Vagina (tissue), 2 donors: ENCODE results near the gene KLF6. TPM values are rescaled to one million over a fixed set of nuclear protein-coding genes. Genes with fewer than 3 reads are reported as not detected.

Experiments used
- DNase-seq, 2 donors: peaks; one replicate each; pipeline ENCODE4 v3.0.0-alpha.2; 2017; ENCODE audit errors: extremely low spot score in 2 of 2
- H3K27ac ChIP-seq: fragments of 200-600 bp; sonication (generic); one replicate; pipeline ENCODE4 v1.5.1; 2019
- H3K27me3 ChIP-seq: fragments of 200-600 bp; sonication (generic); one replicate; pipeline ENCODE4 v1.5.1; 2019
- H3K36me3 ChIP-seq, 2 donors: fragments of 200-600 bp; sonication (generic); one replicate each; pipeline ENCODE4 v1.5.1; 2017 to 2019
- H3K4me1 ChIP-seq: fragments of 200-600 bp; sonication (generic); one replicate; pipeline ENCODE4 v1.5.1; 2019
- H3K4me3 ChIP-seq, 2 donors: fragments of 200-600 bp; sonication (generic); 1 replicate in 1 of 2; 2 replicates in 1 of 2; pipeline ENCODE4 v1.5.1; 2016 to 2019
- H3K9me3 ChIP-seq: fragments of 200-600 bp; sonication (generic); one replicate; pipeline ENCODE4 v1.5.1; 2019
- POLR2A ChIP-seq, 2 donors: fragments of 450-650 bp; IDR thresholded peaks; one replicate each; pipeline ENCODE4 v1.6.1; 2017; ENCODE audit warnings: antibody characterized with exemption in 2 of 2, mild to moderate bottlenecking in 2 of 2, moderate library complexity in 2 of 2
- POLR2AphosphoS5 ChIP-seq, 2 donors: sonication (generic); formaldehyde crosslinking; IDR thresholded peaks; one replicate each; pipeline ENCODE4 v1.9.0; 2017; ENCODE audit warnings: antibody characterized with exemption in 2 of 2, mild to moderate bottlenecking in 2 of 2, low read depth in 1 of 2; ENCODE audit not compliant: insufficient read depth in 1 of 2
- intact Hi-C: fragments of 100-400 bp; cut with DNase I; formaldehyde crosslinking; loops from one replicate; pipeline ENCODE4 v1.15.1; 2023
- total RNA-seq: library from RNA; depleted of rRNA; stranded (reverse); fragments of >200 nt; gene quantifications from one replicate; pipeline ENCODE4 v1.2.3, GENCODE V29; 2016
- TF ChIP-seq, protein P1 (sequence below), 3 experiments: fragments of 450-650 bp in 2 of 3; fragments of 200-600 bp in 1 of 3; sonication (generic) in 1 of 3; IDR thresholded peaks; one replicate each; pipeline ENCODE4 v1.5.1; 2017 to 2019; ENCODE audit warnings: antibody characterized with exemption in 3 of 3, mild to moderate bottlenecking in 2 of 3, moderate library complexity in 2 of 3

Gene KLF6
- total RNA-seq, 1 donor from 2014 or later = 145 TPM

DNA sequence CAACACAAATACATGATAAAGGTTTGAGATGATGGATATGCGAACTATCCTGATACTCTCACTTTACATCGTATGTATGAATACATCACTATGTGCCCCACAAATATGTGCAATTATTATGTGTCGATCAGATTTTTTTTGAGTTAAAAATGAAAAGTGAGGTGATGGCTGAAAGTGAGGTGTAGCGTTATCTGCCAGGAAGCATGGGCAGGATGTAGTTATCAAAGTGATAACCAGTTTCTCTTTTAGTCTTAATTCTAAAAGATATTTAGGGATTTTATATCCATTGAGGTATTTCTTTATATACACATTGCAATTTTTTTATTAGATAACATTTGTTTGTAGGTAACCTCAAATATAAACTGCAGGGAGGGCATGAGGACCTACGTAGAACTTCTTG, 15.6 kb upstream of the KLF6 start:
- no peak for TF ChIP-seq POLR2A (IDR thresholded peaks at IDR 0.05)
- TF ChIP-seq, protein P1, sequence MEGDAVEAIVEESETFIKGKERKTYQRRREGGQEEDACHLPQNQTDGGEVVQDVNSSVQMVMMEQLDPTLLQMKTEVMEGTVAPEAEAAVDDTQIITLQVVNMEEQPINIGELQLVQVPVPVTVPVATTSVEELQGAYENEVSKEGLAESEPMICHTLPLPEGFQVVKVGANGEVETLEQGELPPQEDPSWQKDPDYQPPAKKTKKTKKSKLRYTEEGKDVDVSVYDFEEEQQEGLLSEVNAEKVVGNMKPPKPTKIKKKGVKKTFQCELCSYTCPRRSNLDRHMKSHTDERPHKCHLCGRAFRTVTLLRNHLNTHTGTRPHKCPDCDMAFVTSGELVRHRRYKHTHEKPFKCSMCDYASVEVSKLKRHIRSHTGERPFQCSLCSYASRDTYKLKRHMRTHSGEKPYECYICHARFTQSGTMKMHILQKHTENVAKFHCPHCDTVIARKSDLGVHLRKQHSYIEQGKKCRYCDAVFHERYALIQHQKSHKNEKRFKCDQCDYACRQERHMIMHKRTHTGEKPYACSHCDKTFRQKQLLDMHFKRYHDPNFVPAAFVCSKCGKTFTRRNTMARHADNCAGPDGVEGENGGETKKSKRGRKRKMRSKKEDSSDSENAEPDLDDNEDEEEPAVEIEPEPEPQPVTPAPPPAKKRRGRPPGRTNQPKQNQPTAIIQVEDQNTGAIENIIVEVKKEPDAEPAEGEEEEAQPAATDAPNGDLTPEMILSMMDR (IDR thresholded peaks at IDR 0.05) = no peak
- TF ChIP-seq POLR2AphosphoS5 (IDR thresholded peaks at IDR 0.05; ENCODE audit: insufficient read depth in 1 of 2, low read depth in 1 of 2) = no peak
- H3K27ac ChIP-seq = no peak overlapping the region
- peaks cover 23% of the 10 kb centered on the region for H3K4me1 ChIP-seq
- no peak for DNase-seq
- H3K4me3 ChIP-seq = no peak overlapping the region
- H3K9me3 ChIP-seq = no peaks in the 10 kb centered on the region
- intact Hi-C loops = no loop called here
- H3K27me3 ChIP-seq = no peaks in the 10 kb centered on the region
- H3K36me3 ChIP-seq = no peaks in the 10 kb centered on the region

DNA sequence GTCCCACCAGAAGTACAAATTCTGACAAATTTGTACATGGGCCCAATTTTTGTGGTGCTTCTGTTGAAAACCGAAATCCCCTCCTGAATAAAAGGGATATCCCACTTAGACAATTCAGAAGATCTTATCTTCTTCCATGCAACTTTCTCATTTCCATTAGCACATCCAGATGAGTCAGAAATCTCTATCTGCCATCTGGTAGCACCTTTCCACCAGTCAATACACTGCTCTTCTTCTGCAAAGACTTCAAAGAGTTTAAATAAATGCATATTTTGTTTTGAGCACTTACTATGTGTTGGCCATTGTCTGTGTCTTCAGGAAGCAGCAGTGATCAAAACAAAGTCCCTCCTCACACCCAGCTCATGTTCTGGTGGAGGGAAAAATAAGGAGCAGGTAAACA, 12.7 kb upstream of the KLF6 start:
- Histone ChIP-seq H3K27me3 (no peaks in the 10 kb centered on the region), H3K36me3 (no peaks in the 10 kb centered on the region), H3K27ac (no peak overlapping the region), H3K4me3 (no peak overlapping the region), H3K4me1 (peaks cover 7% of the 10 kb centered on the region), H3K9me3 (no peaks in the 10 kb centered on the region)
- TF ChIP-seq POLR2A (IDR thresholded peaks at IDR 0.05) = no peak
- TF ChIP-seq, protein P1 (IDR thresholded peaks at IDR 0.05) = no peak
- no peak for TF ChIP-seq POLR2AphosphoS5 (IDR thresholded peaks at IDR 0.05; ENCODE audit: insufficient read depth in 1 of 2, low read depth in 1 of 2)
- intact Hi-C loops = no loop called here
- DNase-seq = no peak

DNA sequence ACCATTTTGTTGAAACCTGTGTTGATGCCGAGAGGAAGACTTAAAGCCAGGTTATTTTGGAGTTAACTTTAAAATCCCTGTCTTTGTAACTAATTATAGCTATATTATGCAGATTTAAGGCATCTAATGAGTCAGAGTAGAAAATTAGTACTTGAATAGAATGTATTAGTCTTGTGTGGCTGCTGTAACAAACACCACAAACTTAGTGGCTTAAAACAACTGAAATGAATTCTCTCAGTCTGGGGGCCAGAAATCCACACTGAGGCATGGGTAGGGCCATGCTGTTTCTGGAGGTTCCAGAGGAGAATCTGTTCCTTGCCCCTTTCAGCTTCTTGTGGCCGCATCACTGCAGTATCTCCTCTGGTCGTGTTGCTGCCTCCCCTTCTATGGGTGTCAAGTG, 8.5 kb upstream of the KLF6 start:
- H3K27ac ChIP-seq = no peak overlapping the region
- intact Hi-C loops = no loop called here
- TF ChIP-seq POLR2AphosphoS5 (IDR thresholded peaks at IDR 0.05; ENCODE audit: insufficient read depth in 1 of 2, low read depth in 1 of 2) (no peak), POLR2A (IDR thresholded peaks at IDR 0.05) (no peak)
- TF ChIP-seq, protein P1 (IDR thresholded peaks at IDR 0.05) = no peak
- no peak for DNase-seq
- H3K36me3 ChIP-seq = no peaks in the 10 kb centered on the region
- H3K9me3 ChIP-seq = peaks cover 4% of the 10 kb centered on the region
- H3K4me1 ChIP-seq = no peaks in the 10 kb centered on the region
- no peak overlapping the region for H3K4me3 ChIP-seq
- no peaks in the 10 kb centered on the region for H3K27me3 ChIP-seq

DNA sequence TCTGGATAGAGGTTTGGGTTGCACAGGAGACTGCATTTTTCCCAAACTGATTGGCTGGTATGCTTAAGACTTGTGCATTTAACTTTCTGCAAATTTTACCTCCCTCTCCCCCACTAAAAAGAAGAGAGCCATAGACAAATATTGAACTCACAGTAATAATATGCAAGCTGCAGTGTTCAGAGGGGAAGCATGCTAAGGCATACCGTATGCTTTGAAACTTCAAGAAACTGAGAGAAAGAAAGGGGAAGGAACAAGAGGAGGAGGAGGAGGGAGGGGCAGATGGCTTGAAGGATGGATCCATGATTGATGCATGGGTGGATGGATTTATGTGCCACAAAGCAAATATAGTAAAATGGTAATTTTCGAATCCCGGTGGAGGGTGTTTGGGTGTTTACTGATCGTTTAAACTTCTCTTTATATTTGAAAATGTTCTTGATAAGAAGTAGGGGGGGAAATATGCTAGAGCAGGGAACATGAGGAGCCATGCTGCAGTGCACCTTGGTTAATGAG, 7.8 kb upstream of the KLF6 start:
- H3K4me1 ChIP-seq = no peaks in the 10 kb centered on the region
- H3K4me3 ChIP-seq = no peak overlapping the region
- no peak overlapping the region for H3K27ac ChIP-seq
- intact Hi-C loops = no loop called here
- no peak for TF ChIP-seq POLR2AphosphoS5 (IDR thresholded peaks at IDR 0.05; ENCODE audit: insufficient read depth in 1 of 2, low read depth in 1 of 2)
- no peak for TF ChIP-seq POLR2A (IDR thresholded peaks at IDR 0.05)
- TF ChIP-seq, protein P1 (IDR thresholded peaks at IDR 0.05) = no peak
- H3K36me3 ChIP-seq = no peaks in the 10 kb centered on the region
- peaks cover 4% of the 10 kb centered on the region for H3K9me3 ChIP-seq
- H3K27me3 ChIP-seq = no peaks in the 10 kb centered on the region
- no peak for DNase-seq

DNA sequence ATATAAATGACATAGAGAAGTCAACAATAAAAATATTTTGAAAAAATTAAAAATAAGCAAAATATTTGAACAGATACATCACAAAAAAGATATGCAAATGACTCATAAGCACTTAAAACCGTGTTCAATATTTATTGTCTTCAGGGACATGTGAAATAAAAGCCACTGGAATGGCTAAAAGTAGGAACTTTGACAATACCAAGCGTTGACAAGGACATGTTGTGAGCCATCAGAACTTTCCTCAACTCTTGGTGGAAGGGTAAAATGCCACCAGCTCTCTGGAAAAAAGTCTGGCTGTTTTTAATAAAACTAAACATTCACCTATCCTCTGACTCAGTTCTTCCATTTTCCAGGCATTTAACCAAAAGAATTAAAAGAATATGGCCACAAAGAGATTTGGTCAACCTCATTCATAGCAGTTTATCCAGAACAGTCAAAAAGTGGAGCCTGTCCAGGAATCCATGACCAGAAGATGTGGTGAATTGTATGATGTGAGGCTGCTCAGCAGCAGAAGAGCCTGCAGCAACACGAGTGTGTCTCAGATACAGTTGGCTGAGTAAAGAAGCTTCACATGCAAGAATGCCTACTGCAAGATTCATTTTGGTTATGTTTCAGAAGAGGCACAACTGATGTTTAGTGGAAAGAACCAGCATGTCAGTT, 7.1 kb upstream of the KLF6 start:
- no peaks in the 10 kb centered on the region for H3K27me3 ChIP-seq
- H3K4me3 ChIP-seq = no peak overlapping the region
- no peaks in the 10 kb centered on the region for H3K36me3 ChIP-seq
- H3K27ac ChIP-seq = no peak overlapping the region
- peaks cover 4% of the 10 kb centered on the region for H3K9me3 ChIP-seq
- H3K4me1 ChIP-seq = no peaks in the 10 kb centered on the region
- intact Hi-C loops = no loop called here
- TF ChIP-seq POLR2A (IDR thresholded peaks at IDR 0.05) = no peak
- TF ChIP-seq, protein P1 (IDR thresholded peaks at IDR 0.05) = no peak
- no peak for TF ChIP-seq POLR2AphosphoS5 (IDR thresholded peaks at IDR 0.05; ENCODE audit: insufficient read depth in 1 of 2, low read depth in 1 of 2)
- no peak for DNase-seq
